Thyroid gland (tissue), 4 donors: Measurements from ENCODE around the gene KRT78. TPM values are rescaled to one million over a fixed set of nuclear protein-coding genes. Genes with fewer than 3 reads are reported as not detected.

Experiments used
- DNase-seq, 2 donors: peaks; one replicate each; pipeline ENCODE4 v3.0.0-alpha.2; 2019
- H3K27ac ChIP-seq, 3 donors: fragments of 200-600 bp; sonication (generic); 1 replicate in 2 of 3; 2 replicates in 1 of 3; pipeline ENCODE4 v1.5.1; 2016 to 2019; ENCODE audit warnings: mild to moderate bottlenecking in 1 of 3, moderate library complexity in 1 of 3
- H3K27me3 ChIP-seq: fragments of 200-600 bp; sonication (generic); one replicate; pipeline ENCODE4 v1.5.1; 2019
- H3K36me3 ChIP-seq, 2 donors: fragments of 200-600 bp; sonication (generic); one replicate each; pipeline ENCODE4 v1.5.1; 2016 to 2019
- H3K4me1 ChIP-seq, 2 donors: fragments of 200-600 bp; sonication (generic); one replicate each; pipeline ENCODE4 v1.5.1; 2017 to 2019
- H3K4me3 ChIP-seq, 3 donors: fragments of 200-600 bp; sonication (generic); replicated peaks in 1 of 3; 1 replicate in 2 of 3; 2 replicates in 1 of 3; pipeline ENCODE4 v1.5.1; 2016; ENCODE audit warnings: mild to moderate bottlenecking in 1 of 3
- H3K9me3 ChIP-seq: fragments of 200-600 bp; sonication (generic); one replicate; pipeline ENCODE4 v1.5.1; 2017
- POLR2A ChIP-seq, 2 donors: fragments of 450-650 bp; IDR thresholded peaks; one replicate each; pipeline ENCODE4 v1.6.1; 2017; ENCODE audit warnings: antibody characterized with exemption in 2 of 2, mild to moderate bottlenecking in 2 of 2, moderate library complexity in 1 of 2
- WGBS, 2 donors: methylation state at CpG; one replicate each; pipeline ENCODE4 v1.1.5; 2017; 5-methylcytosine and 5-hydroxymethylcytosine counted together
- intact Hi-C: fragments of 100-400 bp; cut with DNase I; formaldehyde crosslinking; loops from one replicate; pipeline ENCODE4 v1.15.1; 2023
- total RNA-seq, 4 donors: library from RNA; depleted of rRNA; stranded (reverse); fragments of >200 nt; gene quantifications; one replicate each; pipeline ENCODE4 v1.2.3, GENCODE V29; 2016
- TF ChIP-seq, protein P1 (sequence below), 6 experiments: fragments of 200-600 bp in 3 of 6; fragments of 450-650 bp in 3 of 6; sonication (generic) in 3 of 6; IDR thresholded peaks; one replicate each; pipeline ENCODE4 v1.5.1; 2016 to 2019; ENCODE audit warnings: antibody characterized with exemption in 6 of 6, mild to moderate bottlenecking in 2 of 6, inconsistent platforms in 1 of 6, moderate library complexity in 1 of 6

The KRT78 gene
- total RNA-seq, 4 donors from 2014 or later: 0.40 TPM; not detected in 3

DNA sequence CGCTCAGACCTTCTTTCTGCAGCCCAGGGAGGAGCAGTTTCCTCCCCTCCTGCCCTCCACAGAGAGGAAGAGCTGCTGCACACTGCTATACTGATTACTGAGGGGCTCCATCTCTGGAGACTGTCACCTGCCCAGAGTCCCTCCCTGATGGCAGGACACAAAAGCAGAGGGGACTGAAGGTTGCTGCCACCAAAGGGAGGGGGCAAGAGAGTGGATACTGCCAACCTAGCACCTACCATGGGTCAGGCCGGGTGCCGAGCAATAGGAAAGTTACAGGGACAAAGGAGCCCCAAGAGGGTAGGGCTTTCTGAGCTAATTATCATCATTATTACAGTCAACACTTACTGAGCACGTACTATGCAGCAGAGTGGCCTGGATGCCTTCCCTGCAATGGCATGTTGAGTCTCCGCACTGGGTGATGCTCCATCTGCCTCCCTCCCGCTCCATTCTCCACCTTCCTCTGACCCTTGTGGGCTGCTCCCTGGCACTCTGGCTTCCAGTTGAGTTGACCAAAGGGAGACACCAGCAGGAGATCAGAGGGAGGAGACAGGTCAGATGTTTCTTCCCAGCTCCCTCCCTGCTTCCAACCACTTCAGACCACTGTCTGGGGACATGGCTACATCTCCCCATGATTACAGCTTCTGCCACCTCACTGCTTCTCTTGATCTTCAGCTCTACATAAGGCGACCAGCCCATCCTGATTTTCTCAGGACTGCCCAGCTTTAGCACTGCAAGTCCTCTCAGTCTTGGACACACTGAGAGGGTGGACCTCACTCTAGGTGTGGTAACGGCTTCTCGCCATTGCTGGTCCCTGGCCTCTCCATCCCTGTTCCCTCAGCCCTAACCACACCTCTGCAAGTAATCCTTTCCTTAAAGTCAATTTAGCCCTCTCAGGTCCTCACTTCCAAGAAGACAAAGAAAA, 12.0 kb downstream of the KRT78 start:
- Histone ChIP-seq H3K4me3 (no peak overlapping the region), H3K27me3 (no peaks in the 10 kb centered on the region), H3K4me1 (no peaks in the 10 kb centered on the region), H3K36me3 (no peaks in the 10 kb centered on the region), H3K27ac (no peak overlapping the region), H3K9me3 (no peaks in the 10 kb centered on the region)
- TF ChIP-seq, protein P1, sequence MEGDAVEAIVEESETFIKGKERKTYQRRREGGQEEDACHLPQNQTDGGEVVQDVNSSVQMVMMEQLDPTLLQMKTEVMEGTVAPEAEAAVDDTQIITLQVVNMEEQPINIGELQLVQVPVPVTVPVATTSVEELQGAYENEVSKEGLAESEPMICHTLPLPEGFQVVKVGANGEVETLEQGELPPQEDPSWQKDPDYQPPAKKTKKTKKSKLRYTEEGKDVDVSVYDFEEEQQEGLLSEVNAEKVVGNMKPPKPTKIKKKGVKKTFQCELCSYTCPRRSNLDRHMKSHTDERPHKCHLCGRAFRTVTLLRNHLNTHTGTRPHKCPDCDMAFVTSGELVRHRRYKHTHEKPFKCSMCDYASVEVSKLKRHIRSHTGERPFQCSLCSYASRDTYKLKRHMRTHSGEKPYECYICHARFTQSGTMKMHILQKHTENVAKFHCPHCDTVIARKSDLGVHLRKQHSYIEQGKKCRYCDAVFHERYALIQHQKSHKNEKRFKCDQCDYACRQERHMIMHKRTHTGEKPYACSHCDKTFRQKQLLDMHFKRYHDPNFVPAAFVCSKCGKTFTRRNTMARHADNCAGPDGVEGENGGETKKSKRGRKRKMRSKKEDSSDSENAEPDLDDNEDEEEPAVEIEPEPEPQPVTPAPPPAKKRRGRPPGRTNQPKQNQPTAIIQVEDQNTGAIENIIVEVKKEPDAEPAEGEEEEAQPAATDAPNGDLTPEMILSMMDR (IDR thresholded peaks at IDR 0.05): no peak
- no peak for TF ChIP-seq POLR2A (IDR thresholded peaks at IDR 0.05)
- DNase-seq: no peak
- WGBS, 2 donors: 93 to 95% methylated on average over 8 to 9 of the region's 9 CpGs
- intact Hi-C loops: no loop called here

DNA sequence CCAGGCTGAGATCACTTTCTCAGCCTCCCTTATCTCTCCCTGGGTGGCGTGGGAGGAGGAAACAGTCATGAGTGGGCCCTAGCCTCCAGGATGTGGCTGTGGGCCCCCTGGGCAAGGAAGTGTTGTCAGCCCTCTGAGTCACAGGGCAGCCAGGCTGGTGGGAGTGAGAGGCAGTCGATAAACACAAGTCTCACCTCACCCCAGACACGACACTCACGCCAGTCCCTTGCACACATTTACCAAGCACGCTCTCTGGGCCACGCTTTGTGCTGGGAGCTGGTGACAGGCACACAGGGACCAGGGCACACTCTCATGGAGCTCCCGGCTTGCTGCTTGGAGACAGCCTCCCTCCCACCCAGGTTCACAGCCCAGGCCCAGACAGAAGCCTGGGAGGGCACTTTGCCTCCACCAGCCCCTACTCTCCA, 12.7 kb downstream of the KRT78 start:
- intact Hi-C loops: no loop called here
- H3K36me3 ChIP-seq: no peaks in the 10 kb centered on the region
- no peaks in the 10 kb centered on the region for H3K4me1 ChIP-seq
- H3K4me3 ChIP-seq: no peak overlapping the region
- no peak for DNase-seq
- 79 to 88% methylated on average over 7 of the region's 7 CpGs for WGBS, 2 donors
- TF ChIP-seq, protein P1 (IDR thresholded peaks at IDR 0.05): no peak
- no peak for TF ChIP-seq POLR2A (IDR thresholded peaks at IDR 0.05)
- H3K27ac ChIP-seq: no peak overlapping the region
- no peaks in the 10 kb centered on the region for H3K27me3 ChIP-seq
- H3K9me3 ChIP-seq: no peaks in the 10 kb centered on the region

DNA sequence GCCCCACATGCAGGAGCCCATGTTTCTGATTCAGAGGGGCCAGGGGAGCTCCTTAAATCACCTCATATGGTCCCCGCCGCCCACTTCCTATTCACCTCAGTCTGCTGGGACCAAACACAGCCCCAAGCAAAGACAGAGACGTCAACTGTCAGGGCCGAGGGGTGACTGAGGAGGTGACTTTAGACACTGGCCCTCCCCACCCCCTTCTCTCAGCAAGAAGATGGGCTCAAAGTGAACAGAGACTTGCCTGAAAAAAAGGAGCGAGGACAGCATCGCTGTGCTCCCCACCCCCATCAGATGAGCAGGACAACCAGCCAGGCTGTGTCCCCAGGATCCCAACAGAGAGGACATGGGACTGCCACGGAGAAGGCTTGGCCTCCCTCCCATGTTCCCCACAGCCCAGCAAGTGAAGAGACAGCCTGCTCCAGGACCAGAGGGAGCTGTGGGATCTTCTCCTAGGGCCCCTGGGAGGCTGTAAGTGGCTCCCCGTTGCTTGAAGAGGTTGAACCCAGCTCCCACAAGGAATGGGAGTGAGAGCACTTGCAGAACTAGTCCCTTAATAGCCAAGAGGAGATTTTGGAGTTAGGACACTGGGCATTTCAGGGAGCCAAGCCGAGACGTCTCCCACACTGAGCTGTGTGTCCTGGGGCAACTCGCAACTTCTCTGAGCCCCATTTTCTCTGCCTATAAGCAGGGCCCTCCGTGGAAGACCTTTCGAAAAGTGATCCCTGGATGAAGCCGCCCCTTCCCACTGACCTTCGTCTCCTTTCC, 13.3 kb downstream of the KRT78 start:
- DNase-seq: no peak
- Histone ChIP-seq H3K9me3 (no peaks in the 10 kb centered on the region), H3K4me3 (no peak overlapping the region), H3K27me3 (no peaks in the 10 kb centered on the region), H3K4me1 (no peaks in the 10 kb centered on the region), H3K27ac (no peak overlapping the region), H3K36me3 (no peaks in the 10 kb centered on the region)
- intact Hi-C loops: no loop called here
- 82 to 90% methylated on average over 14 to 15 of the region's 15 CpGs for WGBS, 2 donors
- TF ChIP-seq, protein P1 (IDR thresholded peaks at IDR 0.05): no peak
- no peak for TF ChIP-seq POLR2A (IDR thresholded peaks at IDR 0.05)

DNA sequence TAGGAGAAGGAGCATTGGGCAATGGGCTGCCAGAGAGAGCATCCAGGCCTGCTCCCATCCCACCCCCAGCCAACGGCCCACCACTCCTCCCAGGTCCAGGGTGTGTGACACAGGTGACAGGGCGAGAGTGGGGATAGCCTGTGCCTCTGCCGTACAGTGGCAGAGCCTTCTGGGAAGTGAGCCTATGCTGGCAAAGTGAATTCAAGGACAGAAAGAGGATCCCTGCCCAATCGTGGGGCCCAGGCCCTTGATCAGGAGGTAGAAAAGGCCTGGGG, 14.1 kb downstream of the KRT78 start:
- intact Hi-C loops: no loop called here
- TF ChIP-seq, protein P1 (IDR thresholded peaks at IDR 0.05): no peak
- no peak for TF ChIP-seq POLR2A (IDR thresholded peaks at IDR 0.05)
- DNase-seq: no peak
- Histone ChIP-seq H3K4me3 (no peak overlapping the region), H3K9me3 (no peaks in the 10 kb centered on the region), H3K27ac (no peak overlapping the region), H3K36me3 (no peaks in the 10 kb centered on the region), H3K27me3 (no peaks in the 10 kb centered on the region), H3K4me1 (no peaks in the 10 kb centered on the region)
- WGBS, 2 donors: 50 to 66% methylated on average over 1 to 4 of the region's 4 CpGs
